HG03378 (cell line): Measurements from ENCODE around the gene URM1.

ENCODE experiments used
- ATAC-seq: cut with Tn5 transposase; IDR thresholded peaks from one replicate; pipeline ENCODE4 v1.9.1; 2021; ENCODE audit warnings: mild to moderate bottlenecking, moderate library complexity; ENCODE audit not compliant: unreplicated experiment

The URM1 gene

DNA sequence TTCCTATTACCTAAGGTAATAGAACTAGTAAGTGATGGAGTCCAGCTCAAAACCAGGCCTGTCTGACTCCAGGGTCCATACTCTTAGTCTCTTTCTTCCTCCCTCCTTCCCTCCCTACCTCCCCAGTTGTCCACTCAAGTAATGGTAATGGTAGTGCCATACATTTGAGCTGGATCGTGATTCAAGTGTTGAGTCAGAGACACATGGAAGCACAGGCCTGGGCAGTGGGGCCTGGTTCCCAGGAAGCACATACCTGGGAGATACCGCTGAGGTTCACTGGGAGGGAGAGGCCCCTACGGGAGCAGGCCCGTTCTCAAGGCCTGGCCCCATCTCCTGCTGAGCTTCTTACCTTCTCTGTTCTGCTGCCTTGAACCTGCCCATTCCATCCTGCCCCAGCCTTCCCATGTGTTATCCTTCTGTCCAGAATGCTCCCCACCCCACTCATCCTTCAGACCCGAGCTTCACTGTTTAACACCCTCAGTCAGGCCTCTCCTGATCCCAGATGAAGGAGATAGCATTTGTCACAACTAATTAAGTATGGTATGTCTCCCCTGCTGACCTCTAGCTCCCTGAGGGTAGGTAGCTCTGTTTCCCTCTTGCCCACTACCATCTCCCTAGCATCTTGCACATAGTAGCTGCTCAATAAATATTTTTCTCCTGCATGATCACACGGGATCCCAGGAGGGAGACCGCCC lies 13.8 kb downstream of the URM1 start:
- ATAC-seq: no peak

- no peak for ATAC-seq
Measured at GRCh38 chr9:128385496-128386460, 14.6 kb downstream of the URM1 start.

- no peak for ATAC-seq
Measured at GRCh38 chr9:128388150-128388549, 17.0 kb downstream of the URM1 start.

GRCh38 chr9:128389395-128390149 lies 18.4 kb downstream of the URM1 start:
- ATAC-seq: no peak

DNA sequence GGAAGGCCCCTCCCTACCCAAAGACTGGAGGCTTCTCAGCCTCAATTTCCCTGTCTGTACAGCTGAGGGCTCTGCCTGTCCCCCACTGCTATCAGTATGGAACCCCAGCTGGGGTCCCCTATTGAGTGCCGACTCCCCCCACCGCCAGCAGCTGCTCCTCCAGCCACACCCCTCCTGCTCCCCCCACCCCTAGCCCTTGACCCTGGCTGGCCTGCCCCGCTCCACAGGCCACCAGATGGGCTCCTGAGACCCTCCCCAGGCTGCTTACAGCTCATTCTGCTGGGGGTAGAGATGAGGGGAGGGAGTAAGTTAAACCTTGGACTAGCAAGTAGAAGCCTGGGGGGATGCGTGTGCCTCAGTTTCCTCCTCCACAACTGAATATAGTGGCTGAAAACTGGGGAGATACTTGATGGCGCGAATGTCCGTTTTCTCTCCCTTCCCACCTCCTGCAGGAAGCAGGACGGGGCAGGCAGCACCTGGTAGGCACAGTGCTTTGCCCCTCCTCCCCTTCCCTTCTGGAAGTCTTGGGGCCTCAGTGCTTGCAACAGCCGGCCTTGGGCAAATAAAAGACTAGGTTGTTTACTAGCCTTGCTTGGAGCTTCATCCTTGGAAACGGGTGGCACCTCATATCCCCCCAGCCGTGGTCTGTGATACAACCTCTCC lies 19.1 kb downstream of the URM1 start:
- no peak for ATAC-seq

DNA sequence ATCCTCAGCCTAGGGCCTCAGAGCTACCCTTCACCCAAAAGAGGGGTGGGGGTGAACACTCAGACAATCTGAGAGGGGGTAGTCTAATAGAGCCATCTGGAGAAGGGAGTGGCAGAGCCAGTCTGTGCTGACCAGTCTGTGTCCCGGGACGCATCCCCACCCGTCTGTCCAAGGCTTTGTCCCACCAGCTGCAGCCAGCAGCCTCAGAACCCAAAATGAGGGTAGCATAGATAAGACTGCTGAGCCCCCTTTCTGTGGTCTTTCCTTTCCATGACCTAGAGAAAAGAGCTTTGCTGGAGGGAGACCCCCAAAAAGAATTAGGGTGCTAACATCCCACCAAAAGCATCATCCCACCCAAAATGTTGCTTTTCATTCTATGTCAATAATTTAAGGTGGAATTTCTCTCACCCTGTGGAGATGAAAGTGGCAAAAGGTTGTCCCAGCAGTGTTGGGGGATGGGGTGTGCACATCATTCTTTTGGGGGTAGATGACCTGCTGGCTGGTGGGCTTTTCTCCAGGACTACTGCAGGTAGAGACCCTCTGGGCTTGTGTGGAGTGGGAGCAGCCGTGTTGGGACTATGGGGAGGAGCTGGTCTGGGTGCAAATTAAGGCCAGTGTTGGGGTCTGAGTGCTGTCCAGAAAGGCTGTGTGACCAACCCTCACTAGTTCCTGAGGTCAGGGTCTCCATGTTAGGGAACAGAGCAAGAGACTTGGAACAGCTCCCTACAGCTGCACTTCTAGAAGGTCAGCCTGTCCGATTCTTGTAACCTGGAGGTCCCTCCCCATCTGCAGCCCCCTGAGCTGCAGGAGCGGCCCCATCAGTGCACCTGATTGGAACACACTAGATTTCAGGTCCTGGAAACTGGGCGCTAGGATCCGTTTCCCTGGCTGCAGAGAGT lies 19.9 kb downstream of the URM1 start:
- ATAC-seq: no peak

DNA sequence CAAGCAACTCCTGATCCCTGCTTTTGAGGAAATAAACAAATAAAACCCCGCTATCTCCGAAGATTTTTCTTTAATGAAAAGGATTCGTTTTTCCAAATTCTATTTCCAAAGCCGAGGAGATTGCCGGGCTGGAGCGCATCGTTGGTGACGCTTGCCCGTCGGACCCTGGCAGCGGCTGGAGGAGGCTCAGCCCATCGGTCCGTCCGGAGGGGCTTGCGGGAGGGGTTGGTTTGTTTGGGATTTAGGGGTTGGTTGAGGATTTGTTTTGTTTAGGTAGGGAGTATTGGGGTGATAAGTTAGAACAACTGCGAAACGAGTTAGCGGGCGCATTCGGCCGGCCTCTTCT lies 20.8 kb downstream of the URM1 start:
- ATAC-seq: no peak

GRCh38 chr9:128392302-128393144 lies 21.3 kb downstream of the URM1 start:
- ATAC-seq: no peak

DNA sequence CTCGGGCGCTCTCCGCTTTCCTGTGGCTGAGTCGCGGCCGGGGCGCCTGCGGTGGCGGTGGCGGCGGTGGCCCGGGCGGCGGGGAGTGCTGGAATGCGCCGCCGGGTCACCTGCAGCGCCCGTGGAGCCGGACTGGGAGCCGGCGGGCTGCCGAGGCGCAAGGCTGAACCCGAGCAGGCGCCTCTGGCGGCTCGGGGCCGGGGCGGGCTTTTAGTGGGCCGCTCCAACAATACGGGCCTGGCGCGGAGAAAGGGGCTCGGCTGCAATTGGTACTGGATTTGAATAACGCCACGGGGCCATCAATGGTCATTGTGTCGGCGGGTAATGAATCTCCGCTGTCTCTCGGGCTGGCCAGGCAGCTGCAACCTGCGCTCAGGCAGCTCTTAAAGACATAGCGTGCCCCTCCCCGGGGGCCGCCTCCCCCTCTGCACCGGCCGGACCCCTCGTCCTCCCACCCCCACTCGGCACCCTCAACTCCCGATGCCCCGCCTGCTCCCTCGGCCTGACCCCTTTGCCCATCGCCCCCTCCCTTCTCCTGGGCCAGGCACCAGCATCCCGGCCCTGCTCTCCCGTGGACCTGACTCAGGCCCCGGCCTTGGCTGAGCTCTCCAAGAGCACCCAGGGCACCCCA lies 22.1 kb downstream of the URM1 start:
- no peak for ATAC-seq

DNA sequence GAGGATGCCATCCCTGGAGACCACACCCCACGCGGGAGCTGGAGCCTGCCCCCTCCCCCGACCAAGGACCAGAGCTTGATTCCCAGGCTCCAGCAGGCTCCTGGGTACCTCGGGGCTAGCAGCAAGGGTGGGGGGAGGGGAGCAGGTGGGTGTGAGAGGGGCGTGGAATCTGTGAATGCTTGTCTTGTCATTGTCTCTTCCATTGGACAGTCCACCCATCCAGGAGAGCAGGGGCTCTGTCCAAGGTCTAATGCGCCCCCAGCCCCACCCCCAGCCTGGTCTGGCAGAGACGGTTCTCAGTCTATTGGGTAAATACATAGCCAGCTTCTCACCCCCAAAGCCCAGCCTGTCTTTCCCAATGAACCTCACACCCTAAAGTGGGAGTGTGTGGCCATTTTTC lies 22.8 kb downstream of the URM1 start:
- no peak for ATAC-seq

GRCh38 chr9:128394379-128395168 lies 23.4 kb downstream of the URM1 start:
- no peak for ATAC-seq

DNA sequence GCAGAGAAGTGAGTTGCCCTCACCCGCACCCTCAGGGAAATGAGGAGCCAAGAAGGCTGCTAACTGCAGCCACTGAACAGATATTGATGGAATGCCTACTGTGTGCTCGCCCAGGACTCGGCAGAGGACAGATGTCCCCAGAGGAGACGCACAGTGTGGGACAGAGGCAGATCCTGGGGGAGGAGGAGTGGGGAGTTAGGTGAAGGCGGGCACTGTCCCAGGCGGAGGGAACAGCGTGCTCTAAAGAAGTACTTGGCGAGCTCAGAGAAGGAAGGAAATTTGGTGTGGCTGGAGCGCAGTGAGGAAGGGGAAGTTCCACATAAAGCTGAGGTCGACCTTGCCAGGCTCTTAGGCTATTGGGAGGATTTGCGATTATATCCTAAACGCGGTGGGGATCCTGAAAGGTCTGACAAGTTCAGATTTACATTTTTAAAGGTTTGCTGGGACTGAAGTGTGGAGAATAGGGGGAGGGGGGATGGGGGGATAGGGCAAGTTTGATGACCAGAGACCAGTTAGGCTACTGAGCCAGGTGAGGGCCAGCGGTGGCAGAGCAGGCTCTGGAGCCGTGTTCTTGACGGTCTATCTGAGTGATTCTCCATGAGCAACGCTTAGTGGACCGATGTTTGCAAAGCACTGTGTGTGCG lies 25.9 kb downstream of the URM1 start:
- ATAC-seq: no peak

GRCh38 chr9:128397831-128398230 lies 26.7 kb downstream of the URM1 start:
- no peak for ATAC-seq

- ATAC-seq: no peak
Measured at GRCh38 chr9:128399861-128400260, 28.7 kb downstream of the URM1 start.

GRCh38 chr9:128404560-128404959 lies 33.4 kb downstream of the URM1 start:
- ATAC-seq: no peak

- ATAC-seq: no peak
Measured at GRCh38 chr9:128405077-128405779, 34.1 kb downstream of the URM1 start.

- no peak for ATAC-seq
Measured at GRCh38 chr9:128405780-128406171, 34.6 kb downstream of the URM1 start.
